Fibroblast of the aortic adventitia (primary cell): ENCODE results near the gene CENPS. TPM values are rescaled to one million over a fixed set of nuclear protein-coding genes. Genes with fewer than 3 reads are reported as not detected.

Experiments
- DNase-seq: peaks from one replicate; pipeline ENCODE4 v3.0.0-alpha.2; 2010; ENCODE audit warnings: low read depth
- H3K4me3 ChIP-seq: 2 replicates; pipeline ENCODE4 v1.5.1; 2011; ENCODE audit warnings: low read depth, mild to moderate bottlenecking, control low read depth, low read length, moderate library complexity
- CTCF ChIP-seq: IDR thresholded peaks from 2 replicates; pipeline ENCODE4 v1.5.1; 2011; ENCODE audit warnings: mild to moderate bottlenecking, low read length, control low read depth, inconsistent platforms; ENCODE audit not compliant: insufficient read depth
- total RNA-seq: library from RNA; depleted of rRNA; stranded (reverse); fragments of >200 nt; gene quantifications from 2 replicates; pipeline ENCODE4 v1.2.3, GENCODE V29; 2012; ENCODE audit warnings: low replicate concordance

The CENPS gene
- 11.0 and 25.8 TPM in 2 replicates for total RNA-seq

GRCh38 chr1:10430216-10431069, at the start of gene CENPS:
CENPS (plus strand) TSS chr1:10430433; CDS start chr1:10430518, 85 bp downstream.
- TF ChIP-seq CTCF, result peak; percentile 80
- DNase-seq, result peak; percentile 81
- peak within 1 kb of the TSS; percentile 89 for H3K4me3 ChIP-seq

- TF ChIP-seq CTCF, result no peak
- H3K4me3 ChIP-seq, result no peak overlapping the region
Observed at GRCh38 chr1:10380594-10381275, 49.5 kb upstream of the CENPS start.

GRCh38 chr1:10383630-10384029, 46.6 kb upstream of the CENPS start:
- H3K4me3 ChIP-seq, result no peak overlapping the region
- DNase-seq, result no peak
- TF ChIP-seq CTCF, result no peak

More at GRCh38 chr1:10380594-10381275, 49.5 kb upstream of the CENPS start:
- DNase-seq, result peak; percentile 85

GRCh38 chr1:10384219-10384618, 46.0 kb upstream of the CENPS start:
- TF ChIP-seq CTCF, result no peak

GRCh38 chr1:10386761-10387676, 43.2 kb upstream of the CENPS start:
- DNase-seq, result no peak
- TF ChIP-seq CTCF, result no peak
- no peak overlapping the region for H3K4me3 ChIP-seq

More at GRCh38 chr1:10384219-10384618, 46.0 kb upstream of the CENPS start:
- no peak overlapping the region for H3K4me3 ChIP-seq
- DNase-seq, result no peak
